Measurements from ENCODE around the gene TMEM184A.
A peak's percentile ranks its signal among the peaks of the same experiment; 100 is the strongest.

The TMEM184A gene

GRCh38 chr7:1514407-1514806 is 41.6 kb downstream of the TMEM184A start:
- no peak overlapping the region for H2BK5ac ChIP-seq (ENCODE audit: low read depth, low read length, poor library complexity)
- H3K4me2 ChIP-seq (ENCODE audit: low read length) = no peak overlapping the region
- no peak overlapping the region for H3K14ac ChIP-seq (ENCODE audit: low read length)
- no peak overlapping the region for H3K9ac ChIP-seq (ENCODE audit: low read length)
- no peak overlapping the region for H4K91ac ChIP-seq (ENCODE audit: low read depth, low read length)
- H4K12ac ChIP-seq (ENCODE audit: low read depth, low read length) = no peak overlapping the region
- DNase-seq = no peak
- no peak overlapping the region for H2AK5ac ChIP-seq (ENCODE audit: low read length)
- no peaks in the 10 kb centered on the region for H3K4me1 ChIP-seq (ENCODE audit: control insufficient read depth in 1 of 2, insufficient read depth in 2 of 2, low read length in 2 of 2)
- H2BK120ac ChIP-seq (ENCODE audit: insufficient read depth, low read length, poor library complexity) = no peak overlapping the region
- no peak overlapping the region for H3K4ac ChIP-seq (ENCODE audit: low read depth, low read length)
- no peaks in the 10 kb centered on the region for H3K79me2 ChIP-seq (ENCODE audit: control insufficient read depth, insufficient read depth, low read length, poor library complexity)
- H4K8ac ChIP-seq (ENCODE audit: low read depth, low read length) = no peak overlapping the region
- H3K18ac ChIP-seq (ENCODE audit: low read length) = no peak overlapping the region
- H3K27ac ChIP-seq (ENCODE audit: low read depth, low read length) = no peak overlapping the region
- no CpG with 5 or more reads among the region's 12 CpGs for WGBS (ENCODE audit: extremely low coverage, insufficient coverage, insufficient read length)
- H2BK12ac ChIP-seq (ENCODE audit: low read length) = no peak overlapping the region
- no peak overlapping the region for H3K23ac ChIP-seq (ENCODE audit: low read length)
- H3K79me1 ChIP-seq (ENCODE audit: low read length) = no peaks in the 10 kb centered on the region
- no peaks in the 10 kb centered on the region for H3K27me3 ChIP-seq (ENCODE audit: insufficient read depth, low read length)
- no peaks in the 10 kb centered on the region for H3K36me3 ChIP-seq (ENCODE audit: control insufficient read depth in 1 of 2, insufficient read depth in 2 of 2, low read length in 2 of 2)
- no peak overlapping the region for H2AFZ ChIP-seq (ENCODE audit: insufficient read depth, low read length, poor library complexity)
- no peaks in the 10 kb centered on the region for H3K9me3 ChIP-seq (ENCODE audit: insufficient read depth, low read depth, low read length)
- H3K4me3 ChIP-seq (ENCODE audit: low read depth, low read length) = no peak overlapping the region

DNA sequence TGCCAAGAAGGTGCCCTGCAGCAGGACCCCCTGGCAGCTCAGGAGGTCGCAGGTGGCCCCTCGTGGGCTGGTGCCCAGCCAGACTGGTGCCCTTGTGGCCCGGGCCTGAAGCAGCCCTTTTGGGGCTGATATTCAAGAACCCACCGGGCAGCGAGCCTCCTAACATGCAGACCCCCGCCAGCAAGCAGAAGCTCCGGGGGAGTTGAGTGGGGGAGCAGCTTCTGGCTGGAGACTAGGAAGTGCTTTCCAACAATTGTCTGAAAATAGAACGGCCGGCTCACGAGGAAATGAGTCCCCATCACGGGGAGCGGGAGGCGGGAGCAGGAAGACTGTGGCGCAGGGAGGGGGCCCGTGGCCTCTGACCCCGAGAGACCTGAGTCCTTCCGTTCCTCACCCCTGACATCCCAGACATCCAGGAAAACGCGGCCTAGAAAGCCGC is 42.3 kb downstream of the TMEM184A start:
- Histone ChIP-seq H2BK12ac (ENCODE audit: low read length) (no peak overlapping the region), H2BK5ac (ENCODE audit: low read depth, low read length, poor library complexity) (no peak overlapping the region), H4K8ac (ENCODE audit: low read depth, low read length) (no peak overlapping the region), H4K91ac (ENCODE audit: low read depth, low read length) (no peak overlapping the region), H3K23ac (ENCODE audit: low read length) (no peak overlapping the region), H3K79me2 (ENCODE audit: control insufficient read depth, insufficient read depth, low read length, poor library complexity) (no peaks in the 10 kb centered on the region), H3K27me3 (ENCODE audit: insufficient read depth, low read length) (no peaks in the 10 kb centered on the region), H2AFZ (ENCODE audit: insufficient read depth, low read length, poor library complexity) (no peak overlapping the region), H3K79me1 (ENCODE audit: low read length) (no peaks in the 10 kb centered on the region), H3K9ac (ENCODE audit: low read length) (no peak overlapping the region), H3K27ac (ENCODE audit: low read depth, low read length) (no peak overlapping the region), H3K4me3 (ENCODE audit: low read depth, low read length) (no peak overlapping the region), H2AK5ac (ENCODE audit: low read length) (no peak overlapping the region), H3K4me2 (ENCODE audit: low read length) (no peak overlapping the region), H3K36me3 (ENCODE audit: control insufficient read depth in 1 of 2, insufficient read depth in 2 of 2, low read length in 2 of 2) (no peaks in the 10 kb centered on the region), H3K9me3 (ENCODE audit: insufficient read depth, low read depth, low read length) (no peaks in the 10 kb centered on the region), H3K4me1 (ENCODE audit: control insufficient read depth in 1 of 2, insufficient read depth in 2 of 2, low read length in 2 of 2) (no peaks in the 10 kb centered on the region), H4K12ac (ENCODE audit: low read depth, low read length) (no peak overlapping the region), H3K14ac (ENCODE audit: low read length) (no peak overlapping the region), H3K18ac (ENCODE audit: low read length) (no peak overlapping the region), H2BK120ac (ENCODE audit: insufficient read depth, low read length, poor library complexity) (no peak overlapping the region), H3K4ac (ENCODE audit: low read depth, low read length) (no peak overlapping the region)
- no CpG with 5 or more reads among the region's 20 CpGs for WGBS (ENCODE audit: extremely low coverage, insufficient coverage, insufficient read length)
- DNase-seq = peak in 1 of 2 donors; percentile 25

- WGBS (ENCODE audit: extremely low coverage, insufficient coverage, insufficient read length) = no CpG with 5 or more reads among the region's 35 CpGs
- H3K4me3 ChIP-seq (ENCODE audit: low read depth, low read length) = no peak overlapping the region
- H3K36me3 ChIP-seq (ENCODE audit: control insufficient read depth in 1 of 2, insufficient read depth in 2 of 2, low read length in 2 of 2) = no peaks in the 10 kb centered on the region
- H3K9ac ChIP-seq (ENCODE audit: low read length) = no peak overlapping the region
- H3K4me1 ChIP-seq (ENCODE audit: control insufficient read depth in 1 of 2, insufficient read depth in 2 of 2, low read length in 2 of 2) = no peaks in the 10 kb centered on the region
- H3K23ac ChIP-seq (ENCODE audit: low read length) = no peak overlapping the region
- H2BK12ac ChIP-seq (ENCODE audit: low read length) = no peak overlapping the region
- H4K12ac ChIP-seq (ENCODE audit: low read depth, low read length) = no peak overlapping the region
- no peaks in the 10 kb centered on the region for H3K9me3 ChIP-seq (ENCODE audit: insufficient read depth, low read depth, low read length)
- no peak overlapping the region for H3K4me2 ChIP-seq (ENCODE audit: low read length)
- no peak overlapping the region for H2BK5ac ChIP-seq (ENCODE audit: low read depth, low read length, poor library complexity)
- no peak overlapping the region for H2BK120ac ChIP-seq (ENCODE audit: insufficient read depth, low read length, poor library complexity)
- H4K91ac ChIP-seq (ENCODE audit: low read depth, low read length) = no peak overlapping the region
- no peaks in the 10 kb centered on the region for H3K79me1 ChIP-seq (ENCODE audit: low read length)
- no peaks in the 10 kb centered on the region for H3K27me3 ChIP-seq (ENCODE audit: insufficient read depth, low read length)
- no peak overlapping the region for H2AK5ac ChIP-seq (ENCODE audit: low read length)
- no peak overlapping the region for H4K8ac ChIP-seq (ENCODE audit: low read depth, low read length)
- H3K4ac ChIP-seq (ENCODE audit: low read depth, low read length) = no peak overlapping the region
- H3K79me2 ChIP-seq (ENCODE audit: control insufficient read depth, insufficient read depth, low read length, poor library complexity) = no peaks in the 10 kb centered on the region
- no peak overlapping the region for H3K27ac ChIP-seq (ENCODE audit: low read depth, low read length)
- H3K14ac ChIP-seq (ENCODE audit: low read length) = no peak overlapping the region
- DNase-seq = peak; percentile 96 to 98
- H3K18ac ChIP-seq (ENCODE audit: low read length) = no peak overlapping the region
- no peak overlapping the region for H2AFZ ChIP-seq (ENCODE audit: insufficient read depth, low read length, poor library complexity)
These were observed 43.0 kb downstream of the TMEM184A start for GRCh38 chr7:1512781-1513656.

DNA sequence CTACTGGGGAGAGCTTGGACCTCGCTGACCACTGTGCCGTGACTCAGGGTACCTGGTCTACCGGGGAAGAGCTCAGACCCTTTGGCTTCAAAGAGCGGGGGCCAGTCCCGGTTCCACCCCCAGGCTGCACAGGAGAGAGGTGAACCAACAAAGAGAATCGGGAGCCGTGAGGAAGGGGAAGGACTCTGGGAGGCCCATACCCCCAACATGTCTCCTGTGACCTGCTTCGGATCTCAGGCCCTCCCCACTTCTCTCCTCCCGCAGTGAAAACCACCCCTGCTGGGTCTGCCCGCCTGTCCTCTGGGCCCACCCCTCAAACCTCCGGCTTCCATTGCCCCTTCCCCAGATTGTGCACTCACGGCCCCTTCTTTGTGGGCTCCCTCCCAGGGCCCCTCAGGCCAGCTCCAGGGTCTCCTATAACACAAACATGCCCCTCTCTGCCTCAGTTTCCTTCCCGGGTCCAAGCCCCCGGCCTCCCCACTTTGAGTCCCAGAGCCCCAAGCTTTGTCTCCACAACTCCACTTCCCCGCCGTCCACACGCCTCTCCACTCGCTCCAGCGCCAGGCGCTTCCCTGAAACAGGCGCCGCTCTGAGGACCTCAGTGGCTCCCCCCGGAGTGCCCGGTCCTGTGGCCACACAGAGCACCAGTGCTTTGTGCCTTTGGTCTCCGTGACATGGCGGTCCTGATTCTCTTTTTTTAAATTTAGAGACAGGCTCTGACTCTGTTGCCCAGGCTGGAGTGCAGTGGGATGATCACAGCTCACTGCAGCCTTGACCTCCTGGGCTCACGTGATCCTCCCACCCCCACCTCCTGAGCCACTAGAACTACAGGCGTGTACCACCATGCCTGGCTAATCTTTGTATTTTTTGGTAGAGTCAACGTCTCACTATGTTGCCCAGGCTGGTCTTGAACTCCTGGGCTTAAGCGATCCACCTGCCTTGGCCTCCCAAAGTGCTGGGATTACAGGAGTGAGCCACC is 44.3 kb downstream of the TMEM184A start:
- no peaks in the 10 kb centered on the region for H3K9me3 ChIP-seq (ENCODE audit: insufficient read depth, low read depth, low read length)
- no peaks in the 10 kb centered on the region for H3K79me1 ChIP-seq (ENCODE audit: low read length)
- H3K36me3 ChIP-seq (ENCODE audit: control insufficient read depth in 1 of 2, insufficient read depth in 2 of 2, low read length in 2 of 2) = no peaks in the 10 kb centered on the region
- H3K27me3 ChIP-seq (ENCODE audit: insufficient read depth, low read length) = no peaks in the 10 kb centered on the region
- no peak overlapping the region for H3K4ac ChIP-seq (ENCODE audit: low read depth, low read length)
- no peak overlapping the region for H2BK120ac ChIP-seq (ENCODE audit: insufficient read depth, low read length, poor library complexity)
- no peak overlapping the region for H3K23ac ChIP-seq (ENCODE audit: low read length)
- DNase-seq = no peak
- H2BK12ac ChIP-seq (ENCODE audit: low read length) = no peak overlapping the region
- no peak overlapping the region for H4K8ac ChIP-seq (ENCODE audit: low read depth, low read length)
- H3K18ac ChIP-seq (ENCODE audit: low read length) = no peak overlapping the region
- peak overlapping the region; percentile 41 for H2AK5ac ChIP-seq (ENCODE audit: low read length)
- H3K14ac ChIP-seq (ENCODE audit: low read length) = no peak overlapping the region
- H3K4me2 ChIP-seq (ENCODE audit: low read length) = no peak overlapping the region
- no CpG with 5 or more reads among the region's 30 CpGs for WGBS (ENCODE audit: extremely low coverage, insufficient coverage, insufficient read length)
- H2AFZ ChIP-seq (ENCODE audit: insufficient read depth, low read length, poor library complexity) = no peak overlapping the region
- H3K79me2 ChIP-seq (ENCODE audit: control insufficient read depth, insufficient read depth, low read length, poor library complexity) = no peaks in the 10 kb centered on the region
- peak overlapping the region; percentile 28 for H4K91ac ChIP-seq (ENCODE audit: low read depth, low read length)
- H2BK5ac ChIP-seq (ENCODE audit: low read depth, low read length, poor library complexity) = no peak overlapping the region
- no peak overlapping the region for H4K12ac ChIP-seq (ENCODE audit: low read depth, low read length)
- no peak overlapping the region for H3K9ac ChIP-seq (ENCODE audit: low read length)
- no peak overlapping the region for H3K27ac ChIP-seq (ENCODE audit: low read depth, low read length)
- no peak overlapping the region for H3K4me3 ChIP-seq (ENCODE audit: low read depth, low read length)
- peaks cover 0 to 2% of the 10 kb centered on the region in 2 experiments for H3K4me1 ChIP-seq (ENCODE audit: control insufficient read depth in 1 of 2, insufficient read depth in 2 of 2, low read length in 2 of 2)
